Endothelial cell of umbilical vein (primary cell): ENCODE measurements around the gene POLR1C. TPM values are rescaled to one million over a fixed set of nuclear protein-coding genes. Genes with fewer than 3 reads are reported as not detected.

ENCODE experiments used
- BruUV-seq: library from RNA; stranded (reverse); fragments of 400-500 nt; replicated peaks from 2 replicates; lab custom pipeline; 2021; lab: Mats Ljungman, UMichigan
- CTCF ChIA-PET: fragments of 300-600, 350-600 bp; sonication (Branson Sonifier 250); formaldehyde crosslinking; loops from one replicate; lab custom pipeline; 2021; ENCODE audit warnings: antibody characterized with exemption, inconsistent platforms; lab: Charles Lee
- POLR2A ChIA-PET: fragments of 300-600, 350-600 bp; sonication (Branson Sonifier 250); formaldehyde crosslinking; loops from one replicate; lab custom pipeline; 2021; ENCODE audit warnings: antibody characterized with exemption, inconsistent platforms; lab: Charles Lee
- DNase-seq: peaks from one replicate; pipeline ENCODE4 v3.0.0-alpha.2; 2011; ENCODE audit warnings: low read depth, low spot score
- FAIRE-seq: peaks from 2 replicates; lab custom pipeline; 2011; peaks lifted over from hg19 to GRCh38; lab: Jason Lieb, UNC
- H2AFZ ChIP-seq: 2 replicates; pipeline ENCODE4 v1.6.0; 2012; ENCODE audit warnings: low read depth, low read length, control low read depth, inconsistent platforms
- H3K27ac ChIP-seq: 2 replicates; pipeline ENCODE4 v1.5.1; 2011; ENCODE audit warnings: low read depth, mild to moderate bottlenecking, control low read depth, low read length, moderate library complexity; ENCODE audit not compliant: insufficient read depth
- H3K27me3 ChIP-seq, 2 experiments: 2 replicates each; pipeline versions ENCODE4 v1.6.0 to v1.6.1; 2011; ENCODE audit warnings: low read length in 2 of 2, mixed read lengths in 1 of 2; ENCODE audit not compliant: control insufficient read depth in 2 of 2, insufficient read depth in 2 of 2
- H3K36me3 ChIP-seq, 2 experiments: 2 replicates in 1 of 2; 3 replicates in 1 of 2; pipeline ENCODE4 v1.5.1; 2011; ENCODE audit warnings: low read length in 2 of 2, mild to moderate bottlenecking in 1 of 2, moderate library complexity in 1 of 2; ENCODE audit not compliant: control insufficient read depth in 2 of 2, insufficient read depth in 2 of 2; ENCODE audit errors: extremely low read depth in 1 of 2
- H3K4me1 ChIP-seq: 3 replicates; pipeline ENCODE4 v1.5.1; 2011; ENCODE audit warnings: mild to moderate bottlenecking, low read length; ENCODE audit not compliant: control insufficient read depth, insufficient read depth; ENCODE audit errors: extremely low read depth
- H3K4me2 ChIP-seq: 2 replicates; pipeline ENCODE4 v1.6.1; 2011; ENCODE audit warnings: low read length, control low read depth, mixed read lengths; ENCODE audit not compliant: insufficient read depth
- H3K4me3 ChIP-seq, 3 experiments: fragments of 200-600 bp in 1 of 3; sonication (generic), shearing (Covaris generic) in 1 of 3; replicated peaks in 1 of 3; 2 replicates each; pipeline ENCODE4 v1.5.1; 2011 to 2016; ENCODE audit warnings: control low read depth in 3 of 3, low read length in 3 of 3, mild to moderate bottlenecking in 2 of 3, inconsistent platforms in 1 of 3, low read depth in 1 of 3, moderate library complexity in 1 of 3; ENCODE audit not compliant: insufficient read depth in 1 of 3
- H3K79me2 ChIP-seq: 2 replicates; pipeline ENCODE4 v1.6.0; 2012; ENCODE audit warnings: low read length, inconsistent platforms; ENCODE audit not compliant: control insufficient read depth, insufficient read depth
- H3K9ac ChIP-seq: replicated peaks from 2 replicates; pipeline ENCODE3; 2011; ENCODE audit warnings: low read length, control low read depth; ENCODE audit not compliant: insufficient read depth; ENCODE audit errors: extremely low read depth
- H3K9me1 ChIP-seq: replicated peaks from 3 replicates; pipeline ENCODE4 v1.6.0; 2011; ENCODE audit warnings: mild to moderate bottlenecking, low read length; ENCODE audit not compliant: control insufficient read depth, insufficient read depth; ENCODE audit errors: extremely low read depth
- H3K9me3 ChIP-seq: replicated peaks from 2 replicates; pipeline ENCODE4 v1.5.1; 2012; ENCODE audit warnings: low read length, inconsistent platforms; ENCODE audit not compliant: control insufficient read depth, insufficient read depth
- H4K20me1 ChIP-seq: replicated peaks from 2 replicates; pipeline ENCODE3; 2011; ENCODE audit warnings: mild to moderate bottlenecking, low read length; ENCODE audit not compliant: control insufficient read depth, insufficient read depth; ENCODE audit errors: extremely low read depth
- CTCF ChIP-seq, 2 donors: IDR thresholded peaks; 1 replicate in 1 of 2; 2 replicates in 1 of 2; pipeline ENCODE4 v1.5.1; 2011; ENCODE audit warnings: low read length in 2 of 2, mild to moderate bottlenecking in 2 of 2, moderate library complexity in 2 of 2, control low read depth in 1 of 2, inconsistent platforms in 1 of 2, low read depth in 1 of 2; ENCODE audit not compliant: insufficient read depth in 1 of 2; ENCODE audit errors: extremely low read depth in 1 of 2
- GATA2 ChIP-seq: IDR thresholded peaks from 2 replicates; pipeline ENCODE4 v1.7.0; 2011; ENCODE audit warnings: low read depth, mild to moderate bottlenecking, moderate library complexity, mixed read lengths, low read length; ENCODE audit not compliant: insufficient read length, insufficient read depth
- JUN ChIP-seq: IDR thresholded peaks from 2 replicates; pipeline ENCODE4 v1.6.1; 2011; ENCODE audit warnings: borderline replicate concordance, low read depth; ENCODE audit not compliant: insufficient read length, insufficient read depth
- MYC ChIP-seq: IDR thresholded peaks from one replicate; pipeline ENCODE4 v1.6.1; 2011; ENCODE audit warnings: mild to moderate bottlenecking, low read depth, low read length
- POLR2A ChIP-seq: IDR thresholded peaks from 2 replicates; pipeline ENCODE4 v1.6.1; 2012; ENCODE audit warnings: low read depth, mild to moderate bottlenecking, control low read depth, low read length
- dilution Hi-C: fragments of 300-500 bp; cut with MboI; formaldehyde crosslinking; loops from one replicate; pipeline ENCODE4 v1.15.0; 2019; ENCODE audit warnings: low sequenced_read_pairs; ENCODE audit not compliant: extremely low pct_ligation_motif_present
- intact Hi-C: fragments of 100-400 bp; cut with micrococcal nuclease; formaldehyde crosslinking; loops from one replicate; pipeline ENCODE4 v1.10.0; 2022
- polyA plus RNA-seq, 4 experiments: library from polyadenylated mRNA; depleted of rRNA in 3 of 4; stranded (reverse) in 3 of 4; unstranded in 1 of 4; fragments of >200 nt; gene quantifications; 2 replicates each; pipeline versions ENCODE4 v1.2.1 to v1.2.3, GENCODE V29; 2011 to 2012; ENCODE audit warnings: missing spikeins in 1 of 4
- total RNA-seq: library from RNA; stranded (reverse); gene quantifications from 2 replicates; pipeline ENCODE4 v1.2.3, GENCODE V29; 2021

The POLR1C gene
- total and polyA plus RNA-seq, 2 donors (not counting 3 experiments of a cell fraction or from before 2014, with no cell fraction given), result 39.8 to 46.0 TPM

GRCh38 chr6:43506667-43507471 lies 10.0 kb upstream of the POLR1C start:
- FAIRE-seq (peak; percentile 93), DNase-seq (peak; percentile 82)
- dilution Hi-C loops, result no loop called here

More at GRCh38 chr6:43506667-43507471, 10.0 kb upstream of the POLR1C start:
- H3K9me3 ChIP-seq, result no peaks in the 10 kb centered on the region
- H3K9me1 ChIP-seq, result no peaks in the 10 kb centered on the region
- no peaks in the 10 kb centered on the region for H3K79me2 ChIP-seq
- intact Hi-C loops, result loop anchor here (1.0 to 10.0 kb wide), 4 partner anchors 53 to 602 kb away; no protein-coding TSS in a partner anchor
- peaks cover 0 to 32% of the 10 kb centered on the region in 2 experiments for H3K36me3 ChIP-seq
- no peaks in the 10 kb centered on the region for H4K20me1 ChIP-seq
- H3K27me3 ChIP-seq, result no peaks in the 10 kb centered on the region
- CTCF ChIA-PET, result interaction anchor here (0.7 to 19.0 kb wide), 23 partner anchors 10 to 330 kb away, joined by 3 to 289 read pairs (median 8); partner anchors contain the start of genes CRIP3, DLK2, DNPH1 and POLR1C
- H3K4me1 ChIP-seq, result peaks cover 7% of the 10 kb centered on the region
- TF ChIP-seq CTCF (IDR thresholded peaks at IDR 0.05; ENCODE audit: extremely low read depth in 1 of 2, insufficient read depth in 1 of 2, low read depth in 1 of 2, low read length in 2 of 2), result peak; percentile 91 to 94
- TF ChIP-seq GATA2, result no peak
- TF ChIP-seq JUN, result no peak
- no peak for TF ChIP-seq MYC
- no peak for TF ChIP-seq POLR2A
- H3K4me3 ChIP-seq, result no peak overlapping the region
- no TSS peak for BruUV-seq
- no peak overlapping the region for H2AFZ ChIP-seq
- POLR2A ChIA-PET, result interaction anchor here (0.6 kb wide), 1 partner anchor 21 kb away, joined by 7 read pairs; no protein-coding TSS in a partner anchor
- no peak overlapping the region for H3K4me2 ChIP-seq
- H3K9ac ChIP-seq, result no peak overlapping the region
- H3K27ac ChIP-seq, result no peak overlapping the region
